Loucy (cell line): Measurements from ENCODE around the gene DENND5B.

ENCODE experiments used
- EZH2phosphoT487 ChIP-seq: fragments of 200-600 bp; IDR thresholded peaks from 2 replicates; pipeline ENCODE4 v1.6.1; 2018; ENCODE audit warnings: antibody characterized with exemption, mild to moderate bottlenecking, moderate library complexity, borderline replicate concordance
- TF ChIP-seq, protein P1 (sequence below): fragments of 200-600 bp; sonication (generic); conservative IDR thresholded peaks from 2 replicates; pipeline ENCODE4 v1.5.1; 2014; ENCODE audit warnings: mild to moderate bottlenecking, antibody characterized with exemption, low read length

DNA sequence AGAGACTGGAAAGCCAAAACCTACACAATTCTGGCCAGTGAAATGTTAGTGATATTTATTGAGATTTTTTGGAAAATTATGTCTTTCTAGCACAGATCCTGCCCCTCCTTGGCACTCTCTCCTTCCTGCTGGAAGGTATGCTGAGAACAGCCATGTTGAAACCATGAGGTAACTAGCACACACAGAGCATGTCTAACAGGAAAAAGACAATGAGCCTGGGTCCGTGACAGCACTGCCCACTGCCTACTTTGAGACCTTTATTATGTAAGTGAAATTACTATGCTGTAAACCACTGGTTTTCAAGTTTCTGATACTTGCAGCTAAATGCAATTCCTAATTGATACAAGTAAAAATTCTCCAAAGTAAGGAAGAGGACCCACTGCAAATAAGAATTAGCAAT lies 183.4 kb downstream of the DENND5B start:
- TF ChIP-seq, protein P1, sequence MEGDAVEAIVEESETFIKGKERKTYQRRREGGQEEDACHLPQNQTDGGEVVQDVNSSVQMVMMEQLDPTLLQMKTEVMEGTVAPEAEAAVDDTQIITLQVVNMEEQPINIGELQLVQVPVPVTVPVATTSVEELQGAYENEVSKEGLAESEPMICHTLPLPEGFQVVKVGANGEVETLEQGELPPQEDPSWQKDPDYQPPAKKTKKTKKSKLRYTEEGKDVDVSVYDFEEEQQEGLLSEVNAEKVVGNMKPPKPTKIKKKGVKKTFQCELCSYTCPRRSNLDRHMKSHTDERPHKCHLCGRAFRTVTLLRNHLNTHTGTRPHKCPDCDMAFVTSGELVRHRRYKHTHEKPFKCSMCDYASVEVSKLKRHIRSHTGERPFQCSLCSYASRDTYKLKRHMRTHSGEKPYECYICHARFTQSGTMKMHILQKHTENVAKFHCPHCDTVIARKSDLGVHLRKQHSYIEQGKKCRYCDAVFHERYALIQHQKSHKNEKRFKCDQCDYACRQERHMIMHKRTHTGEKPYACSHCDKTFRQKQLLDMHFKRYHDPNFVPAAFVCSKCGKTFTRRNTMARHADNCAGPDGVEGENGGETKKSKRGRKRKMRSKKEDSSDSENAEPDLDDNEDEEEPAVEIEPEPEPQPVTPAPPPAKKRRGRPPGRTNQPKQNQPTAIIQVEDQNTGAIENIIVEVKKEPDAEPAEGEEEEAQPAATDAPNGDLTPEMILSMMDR = no peak
- no peak for TF ChIP-seq EZH2phosphoT487
